SK-N-SH treated with all-trans-retinoic acid at 6 μM for 48 hours (cell line): ENCODE measurements around the gene RAB3GAP2.

ENCODE experiments used
- ATAC-seq: fragments of 200-7000 bp; cut with Tn5 transposase; 3 replicates; pipeline ENCODE4 v1.9.1; 2020; ENCODE audit warnings: mild to moderate bottlenecking, moderate library complexity
- ARNTL ChIP-seq: fragments of 450-650 bp; formaldehyde crosslinking; IDR thresholded peaks from 2 replicates; pipeline ENCODE4 v1.5.0; 2020; ENCODE audit warnings: low read depth, mild to moderate bottlenecking, moderate library complexity, borderline replicate concordance
- BACH2 ChIP-seq: fragments of 250-450 bp; sonication (Bioruptor Pico); IDR thresholded peaks from 2 replicates; pipeline ENCODE4 v1.9.0; 2021; ENCODE audit warnings: mild to moderate bottlenecking, borderline replicate concordance
- CREB5 ChIP-seq: fragments of 250-450 bp; sonication (Bioruptor Pico); IDR thresholded peaks from 2 replicates; pipeline ENCODE4 v1.5.1; 2020; ENCODE audit warnings: low read depth, mild to moderate bottlenecking, moderate library complexity
- CSDC2 ChIP-seq: fragments of 250-450 bp; sonication (Bioruptor Pico); IDR thresholded peaks from 2 replicates; pipeline ENCODE4 v1.5.0; 2020; ENCODE audit warnings: mild to moderate bottlenecking, moderate library complexity
- CSRNP3 ChIP-seq: fragments of 250-450 bp; sonication (Bioruptor Pico); IDR thresholded peaks from 2 replicates; pipeline ENCODE4 v1.5.1; 2021; ENCODE audit warnings: mild to moderate bottlenecking, moderate library complexity
- ESRRG ChIP-seq: fragments of 250-450 bp; sonication (Bioruptor Pico); IDR thresholded peaks from 2 replicates; pipeline ENCODE4 v1.6.1; 2021; ENCODE audit warnings: mild to moderate bottlenecking
- GLIS3 ChIP-seq: fragments of 250-450 bp; sonication (Bioruptor Pico); IDR thresholded peaks from 2 replicates; pipeline ENCODE4 v1.5.0; 2020; ENCODE audit warnings: mild to moderate bottlenecking, moderate library complexity
- ISL1 ChIP-seq: fragments of 250-450 bp; sonication (Bioruptor Pico); IDR thresholded peaks from 2 replicates; pipeline ENCODE4 v2.1.2; 2022; ENCODE audit warnings: mild to moderate bottlenecking, moderate library complexity
- OSR1 ChIP-seq: fragments of 250-450 bp; sonication (Bioruptor Pico); IDR thresholded peaks from 2 replicates; pipeline ENCODE4 v1.8.0; 2022; ENCODE audit warnings: moderate library complexity, mild to moderate bottlenecking, inconsistent platforms
- PATZ1 ChIP-seq: fragments of 250-450 bp; sonication (Bioruptor Pico); IDR thresholded peaks from 2 replicates; pipeline ENCODE4 v1.8.0; 2020; ENCODE audit warnings: mild to moderate bottlenecking, moderate library complexity, borderline replicate concordance
- PPARA ChIP-seq: fragments of 250-450 bp; sonication (Bioruptor Pico); IDR thresholded peaks from 2 replicates; pipeline ENCODE4 v1.5.0; 2020; ENCODE audit warnings: mild to moderate bottlenecking, borderline replicate concordance
- RARB ChIP-seq: fragments of 250-450 bp; sonication (Bioruptor Pico); IDR thresholded peaks from 2 replicates; pipeline ENCODE4 v1.8.0; 2021; ENCODE audit warnings: mild to moderate bottlenecking, moderate library complexity
- SNAI2 ChIP-seq: fragments of 250-450 bp; sonication (Bioruptor Pico); IDR thresholded peaks from 2 replicates; pipeline ENCODE4 v1.5.0; 2020; ENCODE audit warnings: mild to moderate bottlenecking, moderate library complexity
- TCF4 ChIP-seq: fragments of 250-450 bp; sonication (Bioruptor Pico); IDR thresholded peaks from 2 replicates; pipeline ENCODE4 v1.8.0; 2021; ENCODE audit warnings: mild to moderate bottlenecking, moderate library complexity, borderline replicate concordance
- TOX ChIP-seq: fragments of 250-450 bp; sonication (Bioruptor Pico); IDR thresholded peaks from 2 replicates; pipeline ENCODE4 v1.8.0; 2021; ENCODE audit warnings: mild to moderate bottlenecking, moderate library complexity, borderline replicate concordance
- TSHZ2 ChIP-seq: fragments of 250-450 bp; sonication (Bioruptor Pico); IDR thresholded peaks from 2 replicates; pipeline ENCODE4 v1.5.0; 2020; ENCODE audit warnings: mild to moderate bottlenecking, moderate library complexity
- ZC3H10 ChIP-seq: fragments of 250-450 bp; sonication (Bioruptor Pico); IDR thresholded peaks from 2 replicates; pipeline ENCODE4 v1.5.1; 2021; ENCODE audit warnings: mild to moderate bottlenecking, moderate library complexity
- ZFP3 ChIP-seq: fragments of 250-450 bp; sonication (Bioruptor Pico); IDR thresholded peaks from 2 replicates; pipeline ENCODE4 v1.5.0; 2020; ENCODE audit warnings: mild to moderate bottlenecking, moderate library complexity
- ZFP30 ChIP-seq: fragments of 450-650 bp; formaldehyde crosslinking; IDR thresholded peaks from 2 replicates; pipeline ENCODE4 v1.5.0; 2022; ENCODE audit warnings: mild to moderate bottlenecking, moderate library complexity
- ZNF70 ChIP-seq: fragments of 450-650 bp; formaldehyde crosslinking; IDR thresholded peaks from 2 replicates; pipeline ENCODE4 v1.5.0; 2020; ENCODE audit warnings: mild to moderate bottlenecking, moderate library complexity
- ZNF8 ChIP-seq: fragments of 450-650 bp; formaldehyde crosslinking; IDR thresholded peaks from 2 replicates; pipeline ENCODE4 v1.5.0; 2020; ENCODE audit warnings: mild to moderate bottlenecking, moderate library complexity
- TF ChIP-seq, protein P1 (sequence below): fragments of 250-450 bp; sonication (Bioruptor Pico); IDR thresholded peaks from 2 replicates; pipeline ENCODE4 v1.8.0; 2021; ENCODE audit warnings: low read depth, mild to moderate bottlenecking, moderate library complexity, borderline replicate concordance

RAB3GAP2 gene

GRCh38 chr1:220144051-220144450, 128.2 kb downstream of the RAB3GAP2 start:
- ATAC-seq, result no peak
- TF ChIP-seq TCF4 (CRISPR knock-in tag) (no peak), PPARA (CRISPR knock-in tag) (no peak), TSHZ2 (no peak), CSDC2 (CRISPR knock-in tag) (no peak), ZC3H10 (CRISPR knock-in tag) (no peak), ISL1 (no peak), ZNF70 (CRISPR knock-in tag) (no peak), SNAI2 (CRISPR knock-in tag) (no peak), CREB5 (CRISPR knock-in tag) (no peak), ZFP3 (CRISPR knock-in tag) (no peak), ZFP30 (no peak)
- TF ChIP-seq, protein P1, sequence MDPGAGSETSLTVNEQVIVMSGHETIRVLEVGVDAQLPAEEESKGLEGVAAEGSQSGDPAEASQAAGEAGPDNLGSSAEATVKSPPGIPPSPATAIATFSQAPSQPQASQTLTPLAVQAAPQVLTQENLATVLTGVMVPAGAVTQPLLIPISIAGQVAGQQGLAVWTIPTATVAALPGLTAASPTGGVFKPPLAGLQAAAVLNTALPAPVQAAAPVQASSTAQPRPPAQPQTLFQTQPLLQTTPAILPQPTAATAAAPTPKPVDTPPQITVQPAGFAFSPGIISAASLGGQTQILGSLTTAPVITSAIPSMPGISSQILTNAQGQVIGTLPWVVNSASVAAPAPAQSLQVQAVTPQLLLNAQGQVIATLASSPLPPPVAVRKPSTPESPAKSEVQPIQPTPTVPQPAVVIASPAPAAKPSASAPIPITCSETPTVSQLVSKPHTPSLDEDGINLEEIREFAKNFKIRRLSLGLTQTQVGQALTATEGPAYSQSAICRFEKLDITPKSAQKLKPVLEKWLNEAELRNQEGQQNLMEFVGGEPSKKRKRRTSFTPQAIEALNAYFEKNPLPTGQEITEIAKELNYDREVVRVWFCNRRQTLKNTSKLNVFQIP, result no peak

DNA sequence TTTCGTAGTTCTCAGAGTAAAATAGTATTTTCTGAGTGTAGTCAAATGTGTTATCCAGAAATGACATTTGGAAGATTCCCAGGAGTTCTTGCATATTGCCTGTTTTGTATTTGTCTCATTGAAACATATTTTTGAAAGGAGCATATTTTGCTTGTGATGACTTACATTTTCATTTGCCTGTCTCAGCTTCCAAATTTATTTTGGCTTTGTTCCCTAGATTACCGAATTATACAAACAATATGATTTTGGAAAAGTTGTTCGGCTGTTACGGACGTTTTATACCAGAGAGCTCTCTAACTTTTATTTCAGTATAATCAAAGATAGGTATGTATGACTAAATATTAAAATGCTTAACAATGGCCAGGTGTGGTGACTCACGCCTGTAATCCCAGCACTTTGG, 132.3 kb downstream of the RAB3GAP2 start:
- no peak for ATAC-seq

More for the DNA sequence above, 132.3 kb downstream of the RAB3GAP2 start:
- no peak for TF ChIP-seq ARNTL (CRISPR knock-in tag)
- no peak for TF ChIP-seq TOX (CRISPR knock-in tag)
- TF ChIP-seq, protein P1, result no peak
- no peak for TF ChIP-seq ZFP3 (CRISPR knock-in tag)
- TF ChIP-seq SNAI2 (CRISPR knock-in tag), result no peak
- no peak for TF ChIP-seq PATZ1 (CRISPR knock-in tag)
- TF ChIP-seq GLIS3 (CRISPR knock-in tag), result no peak
- TF ChIP-seq ZNF8 (CRISPR knock-in tag), result no peak
- no peak for TF ChIP-seq RARB (CRISPR knock-in tag)
- TF ChIP-seq CSRNP3 (CRISPR knock-in tag), result no peak
- no peak for TF ChIP-seq OSR1 (CRISPR knock-in tag)
- no peak for TF ChIP-seq TCF4 (CRISPR knock-in tag)
- TF ChIP-seq ZFP30, result no peak
- TF ChIP-seq ZNF70 (CRISPR knock-in tag), result no peak
- TF ChIP-seq ZC3H10 (CRISPR knock-in tag), result no peak
- TF ChIP-seq BACH2 (CRISPR knock-in tag), result no peak
- no peak for TF ChIP-seq ISL1
- TF ChIP-seq ESRRG (CRISPR knock-in tag), result no peak
- no peak for TF ChIP-seq TSHZ2
